ENCODE data around the gene TUBB2A.
"Not testable (repeated sequence)": the region's sequence is repeated elsewhere in the genome, so short reads cannot be mapped to it uniquely, and the experiment has no call there.

Gene TUBB2A

GRCh38 chr6:3151691-3152090 lies 5.7 kb downstream of the TUBB2A start:
- DNase-seq = no peak

- DNase-seq = peak; percentile 80
Observed at GRCh38 chr6:3147914-3148757, 9.2 kb downstream of the TUBB2A start.

- DNase-seq = no peak
Observed at GRCh38 chr6:3144571-3144970, 12.8 kb downstream of the TUBB2A start.

GRCh38 chr6:3143158-3143557 lies 14.2 kb downstream of the TUBB2A start:
- no peak for DNase-seq

GRCh38 chr6:3142536-3142935 lies 14.8 kb downstream of the TUBB2A start:
- no peak for DNase-seq

GRCh38 chr6:3140201-3140600 lies 17.1 kb downstream of the TUBB2A start:
- no peak for DNase-seq

GRCh38 chr6:3139090-3139903 lies 18.0 kb downstream of the TUBB2A start:
- DNase-seq = peak; percentile 64

- DNase-seq = no peak
Observed at GRCh38 chr6:3138341-3138740, 19.0 kb downstream of the TUBB2A start.

- DNase-seq = not testable (repeated sequence)
Observed at GRCh38 chr6:3137873-3138272, 19.5 kb downstream of the TUBB2A start.

- DNase-seq = no peak
Observed at GRCh38 chr6:3137057-3137777, 20.1 kb downstream of the TUBB2A start.

- DNase-seq = no peak
Observed at GRCh38 chr6:3136292-3137011, 20.9 kb downstream of the TUBB2A start.

GRCh38 chr6:3135668-3136291 lies 21.6 kb downstream of the TUBB2A start:
- DNase-seq = no peak

- DNase-seq = no peak
Observed at GRCh38 chr6:3133515-3133914, 23.8 kb downstream of the TUBB2A start.

GRCh38 chr6:3131695-3132094 lies 25.6 kb downstream of the TUBB2A start:
- DNase-seq = no peak

GRCh38 chr6:3128356-3129108 lies 28.8 kb downstream of the TUBB2A start:
- no peak for DNase-seq

- DNase-seq = no peak
Observed at GRCh38 chr6:3125815-3126214, 31.5 kb downstream of the TUBB2A start.

- no peak for DNase-seq
Observed at GRCh38 chr6:3124667-3125066, 32.7 kb downstream of the TUBB2A start.

- DNase-seq = no peak
Observed at GRCh38 chr6:3122823-3123182, 34.5 kb downstream of the TUBB2A start.

- no peak for DNase-seq
Observed at GRCh38 chr6:3120765-3121089, 36.6 kb downstream of the TUBB2A start.

GRCh38 chr6:3119040-3119723 lies 38.2 kb downstream of the TUBB2A start:
- DNase-seq = no peak
